SJCRH30 (cell line): Measurements from ENCODE around the gene SLC25A47. TPM values are rescaled to one million over a fixed set of nuclear protein-coding genes. Genes with fewer than 3 reads are reported as not detected.

Experiments
- DNase-seq, 2 experiments: peaks; one replicate each; pipeline ENCODE4 v3.0.0-alpha.2; 2015 to 2020
- H3K27ac ChIP-seq: fragments of 250-450 bp; sonication (Bioruptor Pico); 2 replicates; pipeline ENCODE4 v1.5.1; 2020; ENCODE audit warnings: mild to moderate bottlenecking, moderate library complexity
- H3K27me3 ChIP-seq: fragments of 250-450 bp; sonication (Bioruptor Pico); 2 replicates; pipeline ENCODE4 v1.5.1; 2020; ENCODE audit warnings: mild to moderate bottlenecking, moderate library complexity
- H3K36me3 ChIP-seq: fragments of 250-450 bp; sonication (Bioruptor Pico); 2 replicates; pipeline ENCODE4 v1.5.1; 2020; ENCODE audit warnings: mild to moderate bottlenecking, moderate library complexity
- H3K4me1 ChIP-seq: fragments of 250-450 bp; sonication (Bioruptor Pico); 2 replicates; pipeline ENCODE4 v1.5.1; 2020; ENCODE audit warnings: mild to moderate bottlenecking, moderate library complexity
- H3K4me3 ChIP-seq: fragments of 250-450 bp; sonication (Bioruptor Pico); 2 replicates; pipeline ENCODE4 v1.5.1; 2020; ENCODE audit warnings: mild to moderate bottlenecking, moderate library complexity
- H3K9me3 ChIP-seq: fragments of 250-450 bp; sonication (Bioruptor Pico); replicated peaks from 2 replicates; pipeline ENCODE4 v1.5.1; 2020; ENCODE audit warnings: mild to moderate bottlenecking, moderate library complexity
- total RNA-seq: library from RNA; depleted of rRNA; stranded (reverse); fragments of >200 nt; shearing (Covaris generic); gene quantifications from 2 replicates; pipeline ENCODE4 v1.2.3, GENCODE V29; 2014; rRNA removed

The SLC25A47 gene
- total RNA-seq, 1 experiment from 2014 or later, result not detected

DNA sequence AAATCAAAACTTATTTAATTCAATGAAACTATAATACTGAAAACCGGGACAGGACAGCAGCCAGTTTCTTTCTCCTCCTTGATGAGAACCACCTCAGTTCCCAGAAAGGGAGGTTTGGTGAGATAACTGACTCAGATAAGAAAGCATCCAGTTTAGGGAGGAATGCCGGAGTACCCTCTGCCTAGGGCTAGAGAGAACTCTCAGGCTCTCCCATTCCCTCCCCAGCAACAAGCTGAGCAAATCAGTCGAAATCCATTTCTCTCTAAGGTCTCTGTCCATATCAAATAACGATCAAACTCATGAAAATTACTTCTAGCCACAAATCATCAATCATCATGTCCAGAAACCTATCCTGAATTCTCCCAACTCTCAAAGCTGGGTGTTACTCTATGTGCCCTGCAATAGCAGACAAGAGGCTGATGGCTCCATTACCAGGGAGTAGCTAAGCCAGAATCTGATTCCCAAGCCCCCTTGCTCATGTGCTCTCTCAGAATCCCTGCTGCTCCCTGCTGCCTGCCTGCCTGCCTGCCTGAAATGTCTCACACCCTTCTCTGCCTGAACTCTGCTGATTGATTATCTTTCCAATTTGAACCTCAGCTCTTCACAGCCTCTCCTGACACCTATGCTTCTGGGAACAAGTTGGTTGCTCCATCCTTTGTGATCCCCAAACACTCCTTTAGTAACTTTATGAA is 49.4 kb downstream of the SLC25A47 start:
- H3K9me3 ChIP-seq, result no peaks in the 10 kb centered on the region
- no peaks in the 10 kb centered on the region; the same call in 1 of the 2 replicates for H3K4me1 ChIP-seq
- no peak for DNase-seq
- no peak overlapping the region for H3K27ac ChIP-seq
- peaks cover 12% of the 10 kb centered on the region for H3K36me3 ChIP-seq
- no peaks in the 10 kb centered on the region for H3K27me3 ChIP-seq
- no peak overlapping the region for H3K4me3 ChIP-seq

DNA sequence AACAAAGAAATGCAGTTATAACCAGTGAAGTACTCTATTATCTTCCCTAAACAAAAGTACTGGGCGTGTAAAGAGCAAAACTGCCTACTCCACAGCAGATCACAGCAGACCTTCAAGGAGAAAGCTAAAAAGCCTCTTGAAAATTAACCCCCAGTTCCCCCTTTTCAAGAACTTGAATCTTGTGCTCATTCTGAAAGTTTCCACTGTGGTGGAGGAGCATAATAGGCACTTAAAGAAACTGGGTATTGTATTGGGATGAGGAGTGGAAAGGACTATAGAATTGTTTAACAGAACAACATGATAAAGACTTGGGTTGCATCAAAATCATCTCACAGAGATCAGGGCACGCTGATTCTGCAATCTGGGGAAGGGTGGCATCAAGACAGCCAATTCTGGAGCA is 51.1 kb downstream of the SLC25A47 start:
- peak overlapping the region; percentile 76 for H3K4me3 ChIP-seq
- no peak overlapping the region; the same call in 1 of the 2 replicates for H3K27ac ChIP-seq
- H3K4me1 ChIP-seq, result no peaks in the 10 kb centered on the region; the same call in 1 of the 2 replicates
- no peak for DNase-seq
- H3K9me3 ChIP-seq, result no peaks in the 10 kb centered on the region
- no peaks in the 10 kb centered on the region for H3K27me3 ChIP-seq
- H3K36me3 ChIP-seq, result peaks cover under 1% of the 10 kb centered on the region; the same call in 1 of the 2 replicates

DNA sequence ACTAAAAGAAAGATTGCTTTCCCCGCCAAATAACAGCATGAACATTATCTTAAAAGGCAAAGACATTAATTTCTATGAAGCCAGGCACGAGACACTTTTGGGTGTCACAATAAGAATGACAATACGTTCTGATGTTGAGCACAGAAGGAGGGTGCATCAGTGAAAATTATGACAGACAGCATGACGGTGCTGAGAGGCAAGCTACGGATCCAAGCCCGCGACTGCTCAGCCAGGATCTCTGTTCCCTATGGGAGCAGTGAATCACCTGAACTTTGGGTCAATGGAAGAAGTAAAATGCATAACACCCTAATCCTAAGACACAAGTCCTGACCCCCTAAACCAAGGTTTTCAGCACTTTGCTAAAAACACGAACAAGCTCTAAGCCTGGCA is 51.7 kb downstream of the SLC25A47 start:
- DNase-seq, result no peak
- H3K4me3 ChIP-seq, result peak overlapping the region; percentile 76
- H3K9me3 ChIP-seq, result no peaks in the 10 kb centered on the region
- H3K36me3 ChIP-seq, result no peaks in the 10 kb centered on the region
- no peaks in the 10 kb centered on the region; the same call in 1 of the 2 replicates for H3K4me1 ChIP-seq
- peak overlapping the region; percentile 98 for H3K27ac ChIP-seq
- no peaks in the 10 kb centered on the region for H3K27me3 ChIP-seq

DNA sequence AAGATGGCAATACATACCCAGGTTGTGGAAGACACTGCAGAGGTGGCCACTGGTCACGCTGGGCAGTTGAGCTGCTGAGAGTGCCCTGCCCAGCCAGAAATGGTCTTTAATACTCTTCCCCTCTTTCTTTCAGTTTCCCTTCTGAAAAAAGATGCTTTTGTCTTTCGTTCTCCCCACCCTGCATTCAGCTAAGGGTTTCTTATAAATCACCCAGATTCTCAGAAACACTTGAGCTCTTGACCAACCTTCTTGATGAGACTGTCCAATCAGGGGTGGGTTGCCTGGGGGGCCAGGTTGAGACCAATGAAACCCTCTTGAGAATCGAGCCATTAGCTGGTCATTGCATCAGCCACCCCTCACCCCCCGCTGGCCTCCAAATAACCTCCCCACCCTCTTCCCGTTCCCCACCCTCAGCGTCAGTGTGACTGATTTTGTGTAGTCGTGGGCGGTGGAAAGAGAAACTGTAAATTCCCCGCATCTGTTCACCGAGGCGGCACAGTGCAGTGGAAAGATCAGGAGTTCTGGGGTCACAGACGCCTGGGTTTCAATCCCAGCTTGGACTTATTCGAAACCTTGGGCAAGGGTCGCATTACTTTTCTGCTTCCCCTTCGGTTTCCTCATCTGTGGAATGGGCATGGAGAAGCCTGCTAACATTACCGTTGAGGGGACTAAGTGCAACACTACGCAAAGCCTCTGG is 52.3 kb downstream of the SLC25A47 start:
- H3K4me1 ChIP-seq, result no peaks in the 10 kb centered on the region; the same call in 1 of the 2 replicates
- peak overlapping the region; percentile 98 for H3K27ac ChIP-seq
- no peaks in the 10 kb centered on the region for H3K36me3 ChIP-seq
- no peaks in the 10 kb centered on the region for H3K27me3 ChIP-seq
- DNase-seq, result peak; percentile 89 to 91
- H3K9me3 ChIP-seq, result no peaks in the 10 kb centered on the region
- peak overlapping the region; percentile 76 for H3K4me3 ChIP-seq

DNA sequence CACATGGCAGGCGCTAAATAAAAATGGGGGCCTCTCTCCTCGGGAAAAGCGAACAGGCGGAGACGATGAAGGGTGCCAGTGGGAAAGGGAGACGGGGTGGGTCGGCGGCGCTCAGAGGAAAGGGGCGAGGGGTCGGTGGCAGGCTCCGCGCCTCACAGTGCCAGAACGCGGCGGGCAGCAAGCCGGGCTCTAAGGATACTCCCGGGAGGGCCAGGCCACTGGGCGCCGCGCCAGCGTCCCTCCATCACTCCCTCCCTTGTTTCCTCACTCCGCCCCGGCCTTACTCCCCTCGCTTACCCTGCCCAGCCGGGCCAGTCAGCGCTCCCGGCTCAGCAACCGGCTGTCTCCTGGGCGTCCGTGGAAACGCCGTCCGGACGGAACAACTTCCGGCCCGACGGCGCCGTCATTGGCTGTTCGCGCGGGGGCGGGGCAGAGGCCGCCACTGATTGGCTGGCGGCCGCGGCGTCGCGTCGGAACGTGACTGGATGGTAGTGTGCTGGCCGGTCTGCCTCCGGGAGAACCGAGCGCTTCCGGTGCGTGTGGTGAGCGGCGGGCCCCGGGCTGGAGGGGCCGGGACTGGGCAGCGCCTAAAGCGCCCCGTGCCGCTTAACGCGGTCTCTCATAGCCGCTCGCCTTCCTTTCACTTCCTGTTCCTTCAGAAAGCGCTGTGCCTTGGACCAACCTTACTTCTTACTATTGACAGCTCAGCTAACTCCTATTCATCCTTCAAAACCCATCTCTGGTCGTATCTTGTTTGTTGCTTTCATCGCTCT is 53.0 kb downstream of the SLC25A47 start, which contains the start of gene WDR25:
Gene WDR25, plus strand, starts transcription at position 523 of the 773 bp plus-strand sequence.
- peak within 1 kb of the TSS; percentile 98 for H3K27ac ChIP-seq
- H3K4me1 ChIP-seq, result peaks cover 4% of the 10 kb centered on the region
- H3K9me3 ChIP-seq, result no peaks in the 10 kb centered on the region
- H3K4me3 ChIP-seq, result peak within 1 kb of the TSS; percentile 76
- no peaks in the 10 kb centered on the region for H3K27me3 ChIP-seq
- DNase-seq, result peak; percentile 96 to 97
- no peaks in the 10 kb centered on the region for H3K36me3 ChIP-seq

DNA sequence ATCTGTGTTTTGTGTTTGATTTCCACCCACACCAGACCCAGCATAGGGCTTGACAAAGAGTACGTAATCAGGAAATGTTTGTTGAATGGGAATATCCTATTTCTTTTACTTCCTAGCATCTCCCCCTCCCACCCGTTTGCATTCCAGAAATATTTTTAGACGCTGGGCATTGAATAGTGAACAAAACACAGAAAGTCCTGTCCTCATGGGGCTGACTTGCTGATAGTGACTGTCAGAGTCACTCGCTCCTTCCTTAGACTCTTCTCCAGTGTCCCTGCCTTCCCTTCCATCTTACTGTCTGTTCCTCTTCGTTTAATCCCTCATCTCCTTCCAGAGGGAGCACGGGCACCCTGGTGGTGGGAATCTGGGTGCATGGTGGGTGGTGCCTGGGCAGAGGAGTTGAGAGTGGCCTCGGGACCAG is 53.6 kb downstream of the SLC25A47 start:
- H3K27ac ChIP-seq, result peak overlapping the region; percentile 98
- H3K27me3 ChIP-seq, result no peaks in the 10 kb centered on the region
- no peaks in the 10 kb centered on the region for H3K36me3 ChIP-seq
- peaks cover 10% of the 10 kb centered on the region for H3K4me1 ChIP-seq
- H3K9me3 ChIP-seq, result no peaks in the 10 kb centered on the region
- peak; percentile 40 to 45 for DNase-seq
- H3K4me3 ChIP-seq, result peak overlapping the region; percentile 76

Other genes with a start within 250 kb of the SLC25A47 start
- 0.03 TPM in 1 of 2 replicates, not detected in the other for gene DEGS2, start 163.7 kb upstream of the SLC25A47 start, total RNA-seq
- 58.6 and 60.9 TPM in 2 replicates for gene YY1, start 84.2 kb upstream of the SLC25A47 start, total RNA-seq
- 55.2 and 57.1 TPM in 2 replicates for gene SLC25A29, start 16.9 kb upstream of the SLC25A47 start, total RNA-seq
- gene WDR25, start 53.1 kb downstream of the SLC25A47 start, total RNA-seq, result 7.4 and 8.7 TPM in 2 replicates